ENCODE measurements around the gene ZNF550. TPM values are rescaled to one million over a fixed set of nuclear protein-coding genes. Genes with fewer than 3 reads are reported as not detected.

The ZNF550 gene
- total and polyA plus RNA-seq, 9 of the 15 experiments (the other 6 are each of a cell fraction or from before 2014, with no cell fraction given): 1.6 to 11.8 (median 4.3) TPM

- no peak overlapping the region for H3K4me3 ChIP-seq
- in situ Hi-C loops (cut with MboI) (no loop called here), intact Hi-C loops (cut with micrococcal nuclease) (no loop called here)
- no peaks in the 10 kb centered on the region for H3K79me2 ChIP-seq (ENCODE audit: control insufficient read depth, insufficient read depth, low read length)
- peaks cover 13% of the 10 kb centered on the region for H3K9me3 ChIP-seq (replicated peaks; ENCODE audit: control insufficient read depth, insufficient read depth, low read depth, low read length)
- ATAC-seq (no peak), FAIRE-seq (no peak), DNase-seq (ENCODE audit: extremely low read depth in 1 of 4, low spot score in 3 of 4) (no peak)
- ChIA-PET CTCF (ENCODE audit: low intra/inter-chr PET ratio) (no interaction called here), POLR2A (no interaction called here)
- H3K4me1 ChIP-seq (replicated peaks in 1 of 2; ENCODE audit: control insufficient read depth in 2 of 2, insufficient read depth in 2 of 2, low read length in 2 of 2): no peaks in the 10 kb centered on the region
- H3K36me3 ChIP-seq (ENCODE audit: control insufficient read depth, insufficient read depth, low read length): 0 out of 3 replicates have a peak, but pooled peaks cover 3% of the 10 kb centered on the region
- H3K9me1 ChIP-seq (ENCODE audit: control insufficient read depth, insufficient read depth, low read length): no peaks in the 10 kb centered on the region
- no TSS peak for BruUV-seq (replicated peaks)
- H3K4me2 ChIP-seq (ENCODE audit: insufficient read depth, low read length): no peak overlapping the region
- no peaks in the 10 kb centered on the region for H4K20me1 ChIP-seq (replicated peaks; ENCODE audit: control insufficient read depth, insufficient read depth, low read length)
- no peak overlapping the region for H3K9ac ChIP-seq (ENCODE audit: insufficient read depth in 1 of 2, low read depth in 2 of 2, low read length in 2 of 2)
- H3K27ac ChIP-seq (ENCODE audit: extremely low read depth, low read depth, low read length): no peak overlapping the region
- H3K27me3 ChIP-seq (ENCODE audit: control insufficient read depth in 2 of 2, insufficient read depth in 2 of 2, low read length in 2 of 2): no peaks in the 10 kb centered on the region
- no peak overlapping the region for H2AFZ ChIP-seq (ENCODE audit: low read depth, low read length)
- no peak for TF ChIP-seq FOXJ2 (tag; IDR thresholded peaks at IDR 0.05)
- peak; percentile 88 for TF ChIP-seq ZNF274 (IDR thresholded peaks at IDR 0.05; ENCODE audit: borderline replicate concordance, low read depth, low read length)
- 0 out of 2 replicates have a peak, but pooled peaks have one; percentile 60 for TF ChIP-seq ZNF75A (CRISPR knock-in tag; IDR thresholded peaks at IDR 0.05)
- WGBS (ENCODE audit: insufficient coverage, low coverage, missing lambda C conversion rate): 42% methylated on average over 3 of the region's 3 CpGs
Observed at GRCh38 chr19:57572415-57572947, 12.8 kb upstream of the ZNF550 start.

DNA sequence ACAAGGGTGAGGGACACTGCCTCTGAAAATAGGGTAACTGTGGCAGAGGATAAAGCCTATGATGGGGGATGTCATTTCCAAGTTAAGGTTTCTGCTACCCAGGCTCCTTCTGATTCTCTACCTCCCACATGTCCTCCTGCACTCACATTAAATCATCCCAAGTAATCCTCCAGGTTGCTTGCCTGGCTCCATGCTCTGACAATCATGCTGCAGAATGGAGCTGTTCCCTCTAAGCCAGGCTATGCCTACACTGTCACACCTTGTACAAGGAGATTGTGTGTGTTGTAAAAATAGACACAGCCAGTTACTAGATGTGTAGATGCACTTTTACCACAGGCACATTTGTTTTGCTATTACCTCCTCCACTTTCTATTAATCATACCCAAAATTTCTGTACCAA lies 11.0 kb upstream of the ZNF550 start:
- Histone ChIP-seq H2AFZ (ENCODE audit: low read depth, low read length) (no peak overlapping the region), H3K4me1 (replicated peaks in 1 of 2; ENCODE audit: control insufficient read depth in 2 of 2, insufficient read depth in 2 of 2, low read length in 2 of 2) (no peaks in the 10 kb centered on the region), H3K4me2 (ENCODE audit: insufficient read depth, low read length) (no peak overlapping the region), H3K36me3 (ENCODE audit: control insufficient read depth, insufficient read depth, low read length) (0 out of 3 replicates have a peak, but pooled peaks cover 3% of the 10 kb centered on the region), H3K79me2 (ENCODE audit: control insufficient read depth, insufficient read depth, low read length) (no peaks in the 10 kb centered on the region), H3K27ac (ENCODE audit: extremely low read depth, low read depth, low read length) (no peak overlapping the region), H3K9me3 (replicated peaks; ENCODE audit: control insufficient read depth, insufficient read depth, low read depth, low read length) (peaks cover 20% of the 10 kb centered on the region), H3K27me3 (ENCODE audit: control insufficient read depth in 2 of 2, insufficient read depth in 2 of 2, low read length in 2 of 2) (no peaks in the 10 kb centered on the region), H4K20me1 (replicated peaks; ENCODE audit: control insufficient read depth, insufficient read depth, low read length) (no peaks in the 10 kb centered on the region), H3K4me3 (no peak overlapping the region), H3K9ac (ENCODE audit: insufficient read depth in 1 of 2, low read depth in 2 of 2, low read length in 2 of 2) (no peak overlapping the region), H3K9me1 (ENCODE audit: control insufficient read depth, insufficient read depth, low read length) (no peaks in the 10 kb centered on the region)
- ChIA-PET CTCF (ENCODE audit: low intra/inter-chr PET ratio) (no interaction called here), POLR2A (no interaction called here)
- BruUV-seq (replicated peaks): no TSS peak
- in situ Hi-C loops (cut with MboI): no loop called here
- FAIRE-seq (no peak), ATAC-seq (no peak), DNase-seq (ENCODE audit: extremely low read depth in 1 of 4, low spot score in 3 of 4) (no peak)
- intact Hi-C loops (cut with micrococcal nuclease): no loop called here
- no peak for TF ChIP-seq C11orf30 (IDR thresholded peaks at IDR 0.05; ENCODE audit: low read depth)
- TF ChIP-seq RBBP5 (IDR thresholded peaks at IDR 0.05; ENCODE audit: borderline replicate concordance, insufficient read depth, low read length, poor library complexity, severe bottlenecking): no peak
- TF ChIP-seq TCF7 (IDR thresholded peaks at IDR 0.05; ENCODE audit: borderline replicate concordance): no peak
- TF ChIP-seq LARP7 (IDR thresholded peaks at IDR 0.05): no peak
- no peak for TF ChIP-seq GABPB1 (CRISPR knock-in tag; IDR thresholded peaks at IDR 0.05)
- no peak for TF ChIP-seq ZNF408 (CRISPR knock-in tag; IDR thresholded peaks at IDR 0.05; ENCODE audit: low read depth)
- TF ChIP-seq HDAC2 (IDR thresholded peaks at IDR 0.05): no peak
- no peak for TF ChIP-seq HNRNPH1 (optimal IDR thresholded peaks at IDR 0.05; ENCODE audit: low read depth, low read length)
- TF ChIP-seq ZNF134 (CRISPR knock-in tag; conservative IDR thresholded peaks at IDR 0.05): no peak
- no peak for TF ChIP-seq CBFA2T2 (conservative IDR thresholded peaks at IDR 0.05)
- TF ChIP-seq, protein P1, sequence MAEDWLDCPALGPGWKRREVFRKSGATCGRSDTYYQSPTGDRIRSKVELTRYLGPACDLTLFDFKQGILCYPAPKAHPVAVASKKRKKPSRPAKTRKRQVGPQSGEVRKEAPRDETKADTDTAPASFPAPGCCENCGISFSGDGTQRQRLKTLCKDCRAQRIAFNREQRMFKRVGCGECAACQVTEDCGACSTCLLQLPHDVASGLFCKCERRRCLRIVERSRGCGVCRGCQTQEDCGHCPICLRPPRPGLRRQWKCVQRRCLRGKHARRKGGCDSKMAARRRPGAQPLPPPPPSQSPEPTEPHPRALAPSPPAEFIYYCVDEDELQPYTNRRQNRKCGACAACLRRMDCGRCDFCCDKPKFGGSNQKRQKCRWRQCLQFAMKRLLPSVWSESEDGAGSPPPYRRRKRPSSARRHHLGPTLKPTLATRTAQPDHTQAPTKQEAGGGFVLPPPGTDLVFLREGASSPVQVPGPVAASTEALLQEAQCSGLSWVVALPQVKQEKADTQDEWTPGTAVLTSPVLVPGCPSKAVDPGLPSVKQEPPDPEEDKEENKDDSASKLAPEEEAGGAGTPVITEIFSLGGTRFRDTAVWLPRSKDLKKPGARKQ (CRISPR knock-in tag; IDR thresholded peaks at IDR 0.05): no peak
- TF ChIP-seq SPI1 (IDR thresholded peaks at IDR 0.05; ENCODE audit: borderline replicate concordance, low read depth, low read length): no peak
- TF ChIP-seq L3MBTL2 (IDR thresholded peaks at IDR 0.05): no peak
- TF ChIP-seq ZNF551 (CRISPR knock-in tag; IDR thresholded peaks at IDR 0.05): no peak

All from K562 (cell line).